HG02885 (cell line): Measurements from ENCODE around the gene BIVM.

Source experiments
- ATAC-seq: cut with Tn5 transposase; IDR thresholded peaks from one replicate; pipeline ENCODE4 v1.9.1; 2021; ENCODE audit warnings: mild to moderate bottlenecking; ENCODE audit not compliant: unreplicated experiment, poor library complexity

BIVM gene

DNA sequence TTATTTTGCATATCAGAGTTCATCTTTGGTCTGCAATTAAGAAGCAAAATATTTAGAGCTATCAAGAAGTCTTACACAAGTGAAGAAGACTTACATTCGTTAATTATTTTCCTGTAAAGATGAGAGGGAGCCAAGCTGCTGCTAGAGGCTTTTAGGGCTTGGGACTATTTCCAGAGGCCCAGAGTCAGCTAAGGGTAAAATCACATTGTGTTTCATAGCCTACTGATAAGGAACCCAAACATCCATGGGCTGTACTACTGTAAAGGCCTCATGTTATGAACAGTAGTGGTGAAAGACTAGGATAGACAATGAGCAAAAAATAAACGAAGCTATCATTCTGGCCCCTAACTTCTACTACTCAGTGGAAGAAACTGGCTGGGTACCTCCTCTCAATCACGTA, 14.4 kb upstream of the BIVM start:
- ATAC-seq = no peak

DNA sequence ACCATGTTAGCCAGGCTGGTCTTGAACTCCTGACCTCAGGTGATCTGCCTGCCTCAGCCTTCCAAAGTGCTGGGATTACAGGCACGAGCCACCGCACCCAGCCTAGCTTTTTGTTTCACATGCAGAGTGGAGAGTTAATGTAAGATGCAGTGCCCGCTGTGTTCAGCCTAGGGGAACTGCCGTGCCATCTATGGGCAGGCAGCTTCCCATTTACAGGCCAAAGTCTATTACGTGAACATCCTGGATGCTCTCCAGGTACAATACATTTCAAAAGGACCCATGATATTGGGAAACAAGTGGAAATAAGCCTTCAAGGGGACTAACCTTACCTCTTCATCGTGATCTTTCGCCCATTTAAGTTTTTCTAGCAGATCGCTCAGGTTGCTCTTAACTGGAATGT, 10.2 kb upstream of the BIVM start:
- ATAC-seq = no peak

DNA sequence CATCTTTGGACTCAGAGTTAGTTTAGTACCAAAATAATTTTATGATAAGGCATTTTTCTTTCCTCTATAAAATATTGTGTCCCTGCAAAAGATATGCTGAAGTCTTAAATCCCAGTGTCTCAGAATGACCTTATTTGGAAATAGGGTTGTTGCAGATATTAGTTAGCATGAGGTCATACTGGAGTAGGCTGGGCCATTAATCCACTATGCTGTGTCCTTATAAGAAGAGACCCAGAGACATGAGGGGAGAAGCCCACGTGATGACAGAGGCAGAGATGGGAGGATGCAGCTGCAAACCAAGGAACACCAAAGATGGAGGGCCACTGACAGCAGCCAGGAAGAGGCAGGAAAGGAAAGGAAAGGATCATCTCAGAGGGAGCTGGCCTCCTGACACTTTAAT, 6.5 kb upstream of the BIVM start:
- ATAC-seq = no peak

DNA sequence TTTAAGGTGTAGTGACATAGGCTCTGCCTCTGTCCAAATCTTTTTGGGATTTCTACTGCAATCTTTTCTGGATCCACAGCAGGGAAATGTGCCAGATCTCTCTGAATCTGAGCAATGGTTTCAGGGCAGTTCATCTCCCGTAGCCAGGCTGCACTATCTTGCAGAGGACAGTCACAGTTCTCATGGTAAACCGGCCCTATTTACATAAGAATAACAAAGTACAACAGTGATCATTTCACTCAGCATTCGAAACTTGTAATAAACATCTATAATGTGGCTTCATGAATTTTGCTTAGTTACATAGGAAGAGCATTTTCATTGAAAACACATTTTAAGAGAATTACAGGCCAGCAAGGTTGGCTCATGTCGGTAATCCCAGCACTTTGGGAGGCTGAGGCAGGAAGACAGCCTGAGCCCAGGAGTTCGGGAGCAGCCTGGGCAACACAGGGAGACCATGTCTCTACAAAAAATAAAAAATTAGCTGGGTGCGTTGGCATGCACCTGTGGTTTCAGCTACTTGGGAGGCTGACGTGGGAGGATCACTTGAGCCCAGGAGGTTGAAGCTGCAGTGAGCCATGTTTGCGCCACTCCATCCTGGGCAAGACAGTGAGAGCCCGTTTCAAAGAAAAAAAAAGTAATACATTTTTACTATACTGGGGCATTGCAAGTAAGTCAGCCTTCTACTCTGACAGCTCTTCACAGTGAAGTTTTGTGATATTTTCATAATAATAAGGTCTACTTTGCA, 5.1 kb upstream of the BIVM start:
- ATAC-seq = no peak

DNA sequence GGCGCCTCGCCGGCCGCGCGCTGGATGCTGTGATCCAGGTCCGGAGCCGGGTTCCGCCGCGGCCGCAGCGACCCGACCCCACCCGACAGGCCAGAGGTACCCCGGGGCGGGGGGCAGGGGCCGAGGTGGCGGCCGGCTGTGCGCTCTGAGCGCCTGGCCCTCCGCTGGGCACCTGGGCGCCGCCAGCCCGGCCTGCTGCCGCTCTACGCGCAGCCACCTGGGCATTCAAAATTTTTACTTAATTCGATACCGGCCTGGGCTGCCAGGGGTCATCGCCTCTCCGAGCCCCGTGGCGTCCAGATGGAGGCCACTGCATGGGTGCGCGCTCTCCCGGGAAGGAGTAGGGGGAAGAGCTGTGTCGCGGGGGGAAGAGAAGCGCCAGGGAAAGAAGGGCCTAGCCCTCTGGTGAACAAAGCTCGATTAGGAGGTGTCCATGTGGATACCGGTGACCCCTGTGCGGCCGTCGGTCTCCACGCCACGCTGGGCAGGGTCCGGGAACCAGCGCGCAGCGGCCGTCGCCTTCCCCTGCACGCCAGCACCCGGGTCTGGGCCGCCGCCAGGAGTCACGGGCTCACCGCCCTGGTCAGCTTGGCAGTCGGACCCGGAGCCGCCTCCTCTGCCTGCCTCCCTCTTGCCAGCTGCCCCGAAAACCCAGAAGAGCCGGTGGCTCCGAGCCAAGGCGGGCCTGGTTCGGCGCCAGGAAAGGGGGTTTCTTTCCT, 666 bp downstream of the BIVM start:
- ATAC-seq = peak; percentile 12

DNA sequence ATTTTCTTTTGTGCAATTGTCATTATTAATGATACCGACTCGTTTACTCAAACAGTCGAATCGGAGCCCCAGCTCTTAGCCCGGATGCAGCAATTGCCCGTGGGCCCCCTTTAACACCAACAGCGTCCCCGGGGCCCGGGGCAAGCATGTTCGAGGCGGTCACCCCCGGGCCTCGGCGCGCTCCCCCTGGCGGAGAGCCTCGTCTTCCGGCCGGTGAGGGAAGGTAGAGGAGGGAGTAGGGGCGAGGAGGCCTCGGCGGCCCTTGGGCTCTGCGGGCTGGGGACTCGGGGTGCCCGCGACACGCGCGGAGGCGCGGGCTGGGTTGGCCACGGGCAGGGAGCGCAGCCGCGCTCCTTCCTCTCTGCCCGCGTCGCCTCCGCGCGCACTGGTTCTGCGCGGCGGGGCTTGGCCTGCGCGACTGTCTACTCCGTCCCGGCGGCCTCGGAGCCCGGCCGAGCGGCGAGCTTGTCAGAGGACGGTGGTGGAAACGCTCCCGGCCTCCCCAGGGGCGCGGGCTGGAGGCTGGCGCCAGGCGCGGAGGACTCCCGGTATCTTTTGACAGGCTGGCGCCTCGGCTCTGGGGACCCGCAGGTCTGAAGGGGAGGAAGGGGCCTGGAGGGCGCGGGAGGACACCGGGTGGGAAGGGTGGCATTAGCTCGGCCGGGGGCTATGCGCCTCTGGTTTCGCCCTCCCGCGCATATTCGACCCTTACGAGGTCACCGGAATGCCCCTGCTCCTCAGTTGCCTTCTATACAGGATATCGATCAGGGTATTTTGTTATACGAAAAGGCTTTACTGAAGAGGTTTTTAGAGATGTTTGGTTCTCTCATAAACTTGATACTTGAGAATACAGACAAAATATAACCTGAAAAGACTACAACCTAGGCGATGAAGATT, 1.5 kb downstream of the BIVM start:
- peak; percentile 78 for ATAC-seq

DNA sequence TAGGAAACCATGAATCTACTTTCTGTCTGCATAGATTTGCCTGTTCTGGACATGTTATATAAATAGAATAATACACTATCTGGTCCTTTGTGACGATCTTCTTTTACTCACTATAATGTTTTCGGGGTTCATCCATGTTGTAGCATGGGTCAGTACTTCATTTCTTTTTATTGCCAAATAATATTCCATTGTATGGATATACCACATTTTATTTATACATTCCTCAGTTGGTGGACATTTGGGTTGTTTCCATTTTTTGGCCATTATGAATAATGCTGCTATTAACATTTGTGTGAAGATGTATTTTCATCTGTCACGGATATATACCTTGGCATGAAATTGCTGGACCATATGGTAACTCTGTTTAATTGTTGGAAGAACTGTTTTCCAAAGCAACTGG, 6.8 kb downstream of the BIVM start:
- ATAC-seq = no peak

DNA sequence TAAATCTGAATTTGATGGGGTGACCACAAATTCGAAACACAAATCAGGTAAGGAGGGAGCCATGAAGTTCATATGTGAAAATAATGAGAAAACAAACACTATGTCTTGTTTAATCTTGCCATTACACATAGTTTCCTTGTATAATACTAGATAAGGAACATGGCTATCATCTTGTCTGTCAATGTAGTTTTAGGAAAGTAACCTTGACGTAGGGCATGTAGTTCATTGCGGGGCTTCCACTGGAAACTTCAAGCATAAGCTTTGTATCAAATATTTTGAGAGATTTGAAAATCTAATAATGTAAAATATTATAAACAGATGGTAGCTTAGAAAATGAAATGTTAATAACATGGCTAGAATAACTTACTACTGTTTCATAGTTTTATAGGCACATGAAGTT, 8.8 kb downstream of the BIVM start:
- no peak for ATAC-seq

DNA sequence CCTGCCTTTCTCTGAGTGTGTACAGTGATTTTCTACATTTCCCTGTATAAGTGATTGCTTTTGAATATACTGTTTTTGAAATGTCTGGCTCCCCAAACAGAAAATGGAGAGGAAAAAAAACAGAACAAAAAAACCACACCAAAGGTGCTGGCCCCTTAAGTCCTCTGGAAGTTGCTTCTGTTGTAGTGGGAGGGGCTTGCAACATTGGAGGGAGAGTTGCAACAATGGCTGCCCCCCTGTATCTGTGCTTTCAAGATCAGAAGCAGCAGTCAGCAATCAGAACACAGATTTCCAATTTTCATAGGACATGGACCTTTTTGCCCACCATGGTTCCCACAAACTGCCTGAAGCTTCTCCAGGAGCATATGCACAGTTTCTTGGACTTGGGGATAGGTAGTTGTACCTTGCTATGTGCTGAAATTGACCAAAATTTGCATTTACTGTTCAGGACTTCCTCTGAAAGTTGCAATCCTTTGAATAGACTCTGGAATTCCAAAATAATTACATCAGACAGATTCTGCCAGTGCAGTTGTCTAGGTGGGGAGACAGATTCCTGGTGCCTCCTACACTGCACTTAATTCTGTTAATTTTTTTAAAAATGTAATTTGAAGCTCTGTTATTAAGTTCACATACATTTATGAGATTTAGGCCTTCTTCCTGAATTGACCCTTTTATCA, 13.8 kb downstream of the BIVM start:
- peak; percentile 56 for ATAC-seq

DNA sequence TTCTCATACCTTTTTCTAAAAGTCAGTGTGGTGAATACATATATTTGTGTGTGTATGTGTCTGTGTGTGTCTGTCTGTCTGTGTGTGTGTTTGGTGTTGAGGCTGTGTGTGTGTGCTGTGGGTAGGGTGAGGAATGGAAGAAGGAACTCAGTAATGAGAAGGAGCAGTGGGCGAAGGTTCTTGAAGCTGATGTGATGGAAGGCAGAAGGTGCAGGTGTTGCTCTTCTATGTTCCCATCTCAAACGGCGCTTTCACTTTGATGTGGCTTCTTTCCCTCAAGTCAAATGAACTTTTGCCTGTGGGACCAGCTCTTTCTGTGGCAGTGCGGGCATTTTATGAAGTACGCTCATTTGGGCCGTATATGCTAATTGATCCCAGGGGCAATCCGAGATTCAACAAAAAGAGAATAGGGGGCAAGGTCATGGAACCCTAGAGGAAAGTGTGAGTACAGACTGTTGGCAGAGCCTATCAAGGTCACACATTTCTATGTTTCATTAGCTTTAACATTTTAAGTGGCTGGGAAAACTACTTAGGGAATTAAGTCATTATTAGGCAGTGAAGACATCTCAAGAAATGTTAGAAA, 15.2 kb downstream of the BIVM start:
- ATAC-seq = no peak

DNA sequence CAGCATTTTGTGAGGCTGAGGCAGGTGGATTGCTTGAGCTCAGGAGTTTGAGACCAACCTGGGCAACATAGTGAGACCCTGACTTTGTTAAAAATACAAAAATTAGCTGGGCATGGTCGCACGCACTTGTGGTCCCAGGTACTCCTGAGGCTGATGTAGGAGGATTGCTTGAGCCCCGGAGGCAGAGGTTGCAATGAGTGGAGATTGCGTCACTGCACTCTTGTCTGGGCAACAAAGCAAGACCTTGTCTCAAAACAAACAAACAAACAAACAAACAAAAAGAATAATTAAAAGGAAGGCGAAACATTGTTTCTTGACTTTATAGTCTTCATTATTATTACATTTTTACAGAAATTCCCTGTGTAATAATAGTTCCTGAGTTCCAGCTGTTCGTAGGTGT, 15.9 kb downstream of the BIVM start:
- no peak for ATAC-seq

DNA sequence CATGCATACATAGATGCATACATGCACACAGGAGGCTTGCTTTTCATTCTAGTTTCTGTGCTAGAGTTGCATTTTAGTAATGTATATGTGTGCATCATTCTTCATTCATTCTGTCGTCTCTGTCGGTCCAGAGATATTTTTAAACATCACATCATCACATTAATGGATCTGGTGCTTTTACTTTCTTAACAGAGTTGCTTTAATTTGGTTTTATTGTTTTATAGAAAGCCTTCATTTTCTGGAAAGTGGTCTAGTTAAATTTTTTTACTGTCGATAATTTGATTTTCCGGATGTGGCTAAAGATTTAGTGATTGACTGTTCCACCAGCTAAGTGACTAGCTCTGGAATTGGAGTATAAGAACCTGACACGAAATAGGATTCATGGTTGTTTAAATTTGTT, 16.9 kb downstream of the BIVM start:
- ATAC-seq = no peak

DNA sequence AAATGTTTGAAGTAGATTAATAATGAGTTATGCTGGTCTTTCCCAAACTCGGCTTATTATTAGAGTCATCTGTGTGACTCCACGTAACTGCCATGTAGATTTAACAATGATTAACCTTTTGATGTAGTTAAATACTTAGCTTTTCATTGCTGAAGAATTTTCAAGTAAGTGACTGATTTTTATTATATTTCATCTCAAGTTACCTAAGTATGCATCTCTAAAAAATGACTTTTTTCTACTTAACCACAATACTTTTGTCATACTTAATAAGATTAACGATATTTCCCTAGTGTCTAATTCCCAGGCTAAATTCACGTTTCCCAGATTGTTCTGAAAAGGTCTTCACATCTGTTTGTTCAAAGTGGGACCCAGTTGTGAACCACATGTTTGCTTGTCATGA, 17.8 kb downstream of the BIVM start:
- no peak for ATAC-seq

DNA sequence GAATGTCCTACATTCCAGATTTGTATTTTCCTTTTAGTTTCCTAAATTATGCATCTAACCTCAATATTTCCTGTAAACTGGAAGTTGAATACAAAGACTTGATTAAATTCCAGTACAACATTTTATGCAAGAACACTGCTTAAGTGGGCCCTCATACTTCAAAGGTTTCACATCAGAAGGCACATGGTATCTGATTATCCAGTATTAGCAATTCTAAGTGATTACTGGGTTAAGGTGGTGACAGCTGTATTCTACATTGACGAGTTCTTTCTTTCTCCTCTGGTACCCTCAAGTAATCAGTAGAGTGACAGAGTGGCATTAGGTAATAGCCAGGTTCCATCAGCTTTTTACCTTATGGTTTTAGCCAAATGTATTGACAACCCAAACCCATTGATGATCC, 18.3 kb downstream of the BIVM start:
- ATAC-seq = no peak

DNA sequence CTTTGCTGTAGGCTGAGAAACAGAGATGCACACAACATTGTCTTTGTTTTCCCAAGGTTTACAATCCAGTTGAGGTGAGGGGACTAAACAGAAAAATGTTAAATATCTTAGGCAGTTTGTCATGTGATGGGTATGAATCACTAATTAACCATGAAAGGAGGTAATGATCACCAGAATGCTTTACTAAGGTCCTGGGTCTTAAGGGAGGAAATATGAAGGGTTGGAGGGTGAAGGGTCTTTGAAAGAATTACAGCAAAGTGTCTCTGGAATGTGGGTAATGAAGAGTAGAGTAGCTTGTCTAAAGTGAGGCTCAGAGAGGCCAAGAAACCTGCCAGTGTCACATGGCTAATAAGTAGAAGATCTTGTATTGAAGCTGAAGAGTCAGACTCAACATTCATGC, 19.0 kb downstream of the BIVM start:
- no peak for ATAC-seq

DNA sequence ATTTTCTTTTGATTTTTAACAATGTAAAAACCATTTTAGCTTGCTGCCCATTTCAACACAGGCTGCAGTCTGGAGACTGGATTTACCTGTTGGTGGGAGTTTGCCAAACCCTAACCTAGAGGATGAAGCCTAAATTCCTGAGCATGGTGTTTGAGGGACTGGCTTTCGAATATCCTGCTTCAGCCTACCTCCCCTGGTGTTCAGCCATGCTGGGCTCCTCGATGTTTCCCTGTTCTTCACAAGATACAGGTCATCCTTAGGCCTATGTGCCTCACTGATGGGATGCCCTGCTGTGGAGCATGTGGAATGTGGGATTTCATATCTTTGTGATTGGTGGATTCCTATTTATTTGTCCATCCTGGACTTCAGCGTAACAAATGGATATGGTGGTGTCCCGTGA, 26.5 kb downstream of the BIVM start:
- no peak for ATAC-seq

DNA sequence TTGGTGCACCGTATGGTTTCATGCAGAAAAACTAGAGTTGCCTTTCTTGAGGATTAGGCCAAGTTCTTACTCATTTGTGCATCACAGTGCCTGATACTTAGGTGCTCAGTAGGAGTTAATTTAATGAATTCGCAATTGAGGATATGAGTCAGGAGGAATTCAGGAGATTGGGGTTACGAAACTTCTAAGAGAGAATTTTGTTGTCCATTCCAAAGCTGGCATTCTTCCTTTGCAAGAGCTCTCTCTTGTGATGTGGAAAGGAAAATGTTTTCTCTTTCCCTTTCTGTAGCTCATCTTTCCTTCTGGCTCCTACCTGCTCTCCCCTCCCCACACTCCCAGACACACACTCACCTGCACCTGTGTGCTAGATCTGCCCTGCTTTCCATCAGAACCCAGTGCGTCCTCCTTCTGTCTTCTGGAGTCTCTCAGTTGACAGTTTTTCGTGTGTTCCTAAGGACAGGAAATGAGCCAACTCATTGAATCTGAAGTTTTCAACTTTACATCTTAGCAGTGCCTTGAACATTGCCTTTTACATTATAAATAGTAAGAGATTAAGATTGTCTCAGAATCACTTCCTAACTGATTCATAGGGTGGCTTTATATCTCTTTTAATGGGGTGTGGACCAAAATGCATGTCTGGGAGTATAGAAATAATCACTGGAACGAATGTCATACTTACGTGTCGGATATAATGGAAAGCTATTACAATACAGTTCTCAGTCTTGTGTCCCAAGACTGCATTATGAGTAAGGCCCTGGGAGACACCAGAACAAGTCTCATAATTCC, 27.2 kb downstream of the BIVM start:
- no peak for ATAC-seq

DNA sequence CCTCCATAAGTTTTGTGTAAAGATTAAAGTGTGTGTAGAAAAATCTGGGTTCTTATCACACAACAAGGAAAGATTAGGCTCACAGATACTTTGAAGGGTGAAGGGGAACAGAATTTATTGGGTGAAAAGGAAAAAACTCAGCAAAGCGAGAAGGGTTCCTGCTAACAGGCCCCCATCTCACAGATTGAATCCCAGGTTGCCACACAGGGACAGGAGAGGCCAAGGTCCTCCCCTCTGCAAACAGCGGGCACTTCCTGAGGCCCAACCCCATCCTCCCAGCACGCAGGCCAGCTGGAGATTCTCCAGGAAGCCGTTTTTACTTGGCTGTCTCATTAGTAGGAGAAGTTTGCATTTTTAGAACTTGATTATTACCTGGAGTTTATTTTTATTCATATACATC, 31.7 kb downstream of the BIVM start:
- ATAC-seq = no peak

DNA sequence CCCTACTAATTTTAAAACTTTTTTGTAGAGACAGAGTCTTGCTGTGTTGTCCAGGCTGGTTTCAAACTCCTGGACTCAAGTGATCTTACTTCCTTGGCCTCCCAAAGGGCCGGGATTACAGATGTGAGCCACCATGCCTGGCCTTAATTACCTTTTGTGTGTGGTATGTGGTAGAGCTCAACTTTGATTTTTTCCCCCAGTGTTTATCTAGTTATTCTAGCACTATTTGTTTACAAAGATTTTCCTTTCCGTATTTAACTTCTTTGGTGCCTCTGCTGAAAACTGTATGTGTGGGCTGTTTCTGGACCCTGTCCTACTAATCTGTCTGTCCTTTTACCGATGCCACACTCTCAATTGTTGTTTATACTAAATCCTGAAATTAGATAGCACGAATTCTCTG, 37.6 kb downstream of the BIVM start:
- ATAC-seq = no peak

DNA sequence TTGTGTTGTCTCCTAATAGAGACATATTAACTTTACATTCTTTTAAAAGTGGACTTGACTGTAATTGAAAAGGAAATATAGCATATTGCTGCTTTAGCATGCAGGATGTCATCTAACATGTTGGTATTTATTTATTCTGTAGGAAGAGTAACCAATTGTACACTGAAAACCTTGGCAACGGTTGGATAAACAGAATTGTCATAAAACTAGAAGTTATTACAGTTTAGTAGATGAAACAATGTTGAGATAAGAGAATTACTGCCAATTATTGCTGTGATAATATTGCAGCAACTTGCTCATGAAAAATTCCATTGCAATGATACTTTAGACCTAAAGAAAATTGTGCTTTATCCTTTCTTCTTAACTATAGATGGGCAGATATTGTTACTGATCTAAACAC, 39.4 kb downstream of the BIVM start:
- no peak for ATAC-seq
